GM23248 (cell line): ENCODE results near the gene FCHO1.

Experiments
- EZH2 ChIP-seq: fragments of 200-600 bp; sonication (generic); IDR thresholded peaks from 2 replicates; pipeline ENCODE4 v1.6.1; 2018; ENCODE audit warnings: antibody characterized with exemption, mild to moderate bottlenecking; ENCODE audit not compliant: insufficient read depth, poor library complexity, severe bottlenecking
- EZH2phosphoT487 ChIP-seq: fragments of 200-600 bp; sonication (generic); IDR thresholded peaks from 2 replicates; pipeline ENCODE4 v1.6.1; 2018; ENCODE audit warnings: antibody characterized with exemption, moderate library complexity, mild to moderate bottlenecking, low read depth; ENCODE audit not compliant: insufficient read depth

GRCh38 chr19:17811103-17811502, 59.8 kb downstream of the FCHO1 start:
- TF ChIP-seq EZH2 = no peak
- no peak for TF ChIP-seq EZH2phosphoT487
